Subcutaneous adipose tissue (tissue), 4 donors: Measurements from ENCODE around the gene CSNK1A1. TPM values are rescaled to one million over a fixed set of nuclear protein-coding genes. Genes with fewer than 3 reads are reported as not detected.

Experiments
- CTCF ChIP-seq: fragments of 450-650 bp; IDR thresholded peaks from one replicate; pipeline ENCODE4 v1.5.1; 2016; ENCODE audit warnings: low read depth, mild to moderate bottlenecking, control low read depth, antibody characterized with exemption, moderate library complexity
- total RNA-seq, 4 donors: library from RNA; depleted of rRNA; stranded (reverse); fragments of >200 nt; gene quantifications; one replicate each; pipeline ENCODE4 v1.1.0, GENCODE V29; 2016

Gene CSNK1A1
- total RNA-seq, 4 donors from 2014 or later = 149 to 210 (median 162) TPM

GRCh38 chr5:149472399-149472798, 78.8 kb downstream of the CSNK1A1 start:
- no peak for TF ChIP-seq CTCF

GRCh38 chr5:149471406-149472183, 79.6 kb downstream of the CSNK1A1 start:
- TF ChIP-seq CTCF = no peak

- TF ChIP-seq CTCF = no peak
These were observed 80.3 kb downstream of the CSNK1A1 start for GRCh38 chr5:149470942-149471341.

GRCh38 chr5:149466457-149466972, 84.7 kb downstream of the CSNK1A1 start:
- no peak for TF ChIP-seq CTCF

- no peak for TF ChIP-seq CTCF
These were observed 86.3 kb downstream of the CSNK1A1 start for GRCh38 chr5:149464796-149465489.

- TF ChIP-seq CTCF = no peak
These were observed 91.3 kb downstream of the CSNK1A1 start for GRCh38 chr5:149459891-149460290.

- no peak for TF ChIP-seq CTCF
These were observed 93.9 kb downstream of the CSNK1A1 start for GRCh38 chr5:149457393-149457763.
